Fibroblast of gingiva (primary cell): ENCODE data around the gene ZNF18.
A peak's percentile ranks its signal among the peaks of the same experiment; 100 is the strongest.

Experiments
- DNase-seq: peaks from one replicate; pipeline ENCODE4 v3.0.0-alpha.2; 2011; ENCODE audit warnings: low read depth

Gene ZNF18, protein sequence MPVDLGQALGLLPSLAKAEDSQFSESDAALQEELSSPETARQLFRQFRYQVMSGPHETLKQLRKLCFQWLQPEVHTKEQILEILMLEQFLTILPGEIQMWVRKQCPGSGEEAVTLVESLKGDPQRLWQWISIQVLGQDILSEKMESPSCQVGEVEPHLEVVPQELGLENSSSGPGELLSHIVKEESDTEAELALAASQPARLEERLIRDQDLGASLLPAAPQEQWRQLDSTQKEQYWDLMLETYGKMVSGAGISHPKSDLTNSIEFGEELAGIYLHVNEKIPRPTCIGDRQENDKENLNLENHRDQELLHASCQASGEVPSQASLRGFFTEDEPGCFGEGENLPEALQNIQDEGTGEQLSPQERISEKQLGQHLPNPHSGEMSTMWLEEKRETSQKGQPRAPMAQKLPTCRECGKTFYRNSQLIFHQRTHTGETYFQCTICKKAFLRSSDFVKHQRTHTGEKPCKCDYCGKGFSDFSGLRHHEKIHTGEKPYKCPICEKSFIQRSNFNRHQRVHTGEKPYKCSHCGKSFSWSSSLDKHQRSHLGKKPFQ

DNA sequence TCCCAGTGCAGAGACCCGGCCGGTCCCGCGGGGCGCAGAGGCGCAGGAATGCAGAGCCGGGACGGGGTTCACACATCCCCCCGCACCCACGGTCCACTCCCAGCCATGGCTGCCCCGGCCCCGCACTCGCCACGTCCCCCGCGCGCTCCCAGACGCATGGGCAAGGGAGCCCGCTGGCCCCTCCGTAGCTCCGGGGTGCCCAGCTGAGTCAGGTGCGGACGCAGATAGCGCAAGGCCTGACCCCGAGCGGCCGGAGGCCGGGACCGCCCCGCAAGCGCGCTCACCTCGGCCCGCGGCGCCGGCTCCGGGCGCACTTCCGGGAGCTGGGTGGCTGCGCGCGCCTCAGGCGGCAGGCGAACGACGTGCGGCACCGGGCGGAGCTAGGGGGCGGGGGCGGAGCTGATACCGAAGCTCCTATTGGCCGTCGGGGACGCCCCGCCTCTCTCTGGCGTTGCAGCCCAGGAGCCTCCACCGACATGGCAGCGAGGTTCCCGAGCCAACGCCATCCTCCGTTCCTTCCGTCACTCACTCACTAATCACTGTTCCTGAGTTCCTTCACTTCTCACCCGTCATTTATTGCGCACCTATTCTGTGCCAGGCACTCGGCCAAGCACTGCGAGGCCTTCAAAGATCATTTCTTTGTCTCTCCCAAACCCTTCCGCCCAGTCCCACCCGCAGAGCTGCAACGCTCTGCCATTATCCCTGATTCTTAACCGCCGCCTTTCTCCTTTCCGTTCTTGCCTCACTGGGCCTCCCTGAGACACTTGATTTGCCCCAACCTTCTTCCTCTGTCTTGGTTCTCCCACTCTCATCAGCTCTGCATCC lies at the start of gene ZNF18:
Gene ZNF18 (minus strand): TSS at position 329 of the 825 bp plus-strand sequence. CDS start 4,646 bp downstream, outside the sequence.
- peak; percentile 94 for DNase-seq

- no peak for DNase-seq
Observed at GRCh38 chr17:12046786-12047185, 49.5 kb upstream of the ZNF18 start.

- DNase-seq = no peak
Observed at GRCh38 chr17:12043702-12044101, 46.4 kb upstream of the ZNF18 start.

DNA sequence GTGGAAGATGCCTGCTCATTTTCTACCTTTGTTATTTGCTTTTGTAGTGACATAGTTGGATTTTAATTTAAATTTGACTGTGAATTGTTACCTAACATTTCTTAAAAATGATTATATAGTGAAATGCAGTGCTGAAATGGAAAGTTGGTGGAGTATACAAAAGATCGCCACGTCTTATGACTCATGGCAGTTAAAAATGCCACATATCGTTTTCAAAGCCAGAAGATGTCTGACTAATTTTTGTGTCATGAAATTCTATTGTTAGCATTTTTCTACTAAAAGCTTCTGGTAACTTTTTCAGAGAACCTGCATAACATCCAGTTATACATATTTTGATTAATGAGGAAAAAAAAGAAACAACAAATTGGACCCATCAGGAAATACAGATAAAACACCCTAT lies 44.0 kb upstream of the ZNF18 start:
- DNase-seq = peak; percentile 49

- no peak for DNase-seq
Observed at GRCh38 chr17:12040478-12040877, 43.2 kb upstream of the ZNF18 start.

DNA sequence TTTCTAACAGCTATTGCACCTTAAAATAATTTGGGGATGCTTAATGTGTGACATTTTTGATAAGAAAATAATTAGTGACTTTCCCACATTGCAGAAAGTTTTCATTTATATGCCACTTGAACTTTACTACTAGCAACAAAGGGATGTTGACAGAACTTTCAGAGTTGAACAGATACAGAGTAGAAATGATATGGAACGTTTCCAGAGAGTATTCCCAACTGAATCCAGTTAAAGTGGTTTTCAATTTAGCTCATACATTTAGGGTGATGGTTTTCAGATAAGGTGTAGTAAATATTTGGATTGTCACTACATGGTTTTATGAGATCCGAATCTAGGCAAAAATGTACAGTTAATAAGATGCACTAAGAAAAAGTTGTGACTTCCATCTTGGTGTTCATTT lies 40.7 kb upstream of the ZNF18 start:
- DNase-seq = no peak

DNA sequence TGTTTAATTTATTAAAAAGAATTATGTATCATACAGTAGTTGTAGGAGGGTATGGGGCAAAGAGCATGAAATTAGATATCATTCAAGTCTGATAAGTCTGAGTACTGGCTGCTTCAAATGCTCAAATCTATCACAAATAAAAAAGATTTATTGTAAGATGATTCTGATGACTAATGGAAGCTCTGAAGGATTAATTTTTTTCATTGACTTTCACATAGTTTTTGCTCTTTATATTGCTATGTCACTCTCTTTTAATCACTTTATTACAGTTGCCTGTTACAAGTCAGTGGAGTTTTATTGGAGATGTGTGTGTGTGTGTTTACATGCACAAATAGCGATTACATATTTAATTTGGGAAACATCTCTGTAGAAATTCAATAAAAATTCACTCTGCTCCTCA lies 38.4 kb upstream of the ZNF18 start:
- DNase-seq = no peak

- DNase-seq = no peak
Observed at GRCh38 chr17:12034538-12034937, 37.3 kb upstream of the ZNF18 start.

- DNase-seq = no peak
Observed at GRCh38 chr17:12028611-12029010, 31.3 kb upstream of the ZNF18 start.

DNA sequence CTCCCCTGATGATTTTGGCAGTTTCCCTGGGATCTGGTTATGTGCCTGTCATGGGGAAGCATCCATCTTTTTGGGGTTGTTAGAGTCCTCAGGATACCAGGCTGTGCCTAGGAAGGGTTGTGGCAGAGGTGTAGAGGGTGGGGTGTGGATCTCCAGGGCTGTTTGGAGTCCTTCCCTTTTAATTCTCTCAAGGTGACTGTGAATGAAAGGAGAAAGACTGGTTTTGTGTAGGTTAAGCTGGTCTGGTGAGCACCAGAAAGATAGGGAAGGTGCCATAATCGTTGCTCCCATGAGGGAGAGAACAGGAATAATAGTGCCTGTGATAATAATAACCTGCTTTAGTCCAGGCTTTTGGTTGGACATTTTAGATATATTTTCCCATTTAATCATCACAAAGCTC lies 30.4 kb upstream of the ZNF18 start:
- no peak for DNase-seq

DNA sequence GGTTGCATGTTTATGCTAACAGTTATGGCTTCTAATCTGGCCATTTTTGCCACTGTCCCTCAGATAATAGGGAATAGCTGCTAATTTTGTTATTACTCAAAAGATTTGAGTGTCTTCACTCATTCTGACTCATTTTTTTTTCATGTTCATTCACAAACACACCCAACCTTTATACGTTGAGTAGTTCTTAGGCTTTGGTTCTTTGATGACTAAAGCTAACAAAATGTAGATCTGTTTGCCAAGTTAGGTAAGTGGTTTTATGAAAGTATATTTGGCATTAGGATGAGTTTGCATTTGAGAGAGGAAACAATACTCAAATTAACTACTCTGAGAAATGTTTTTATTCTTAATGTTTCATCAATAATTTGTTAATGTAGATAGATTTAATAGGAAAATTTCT lies 27.1 kb upstream of the ZNF18 start:
- DNase-seq = no peak

GRCh38 chr17:12022310-12022709 lies 25.0 kb upstream of the ZNF18 start:
- DNase-seq = no peak

- no peak for DNase-seq
Observed at GRCh38 chr17:12021623-12022140, 24.4 kb upstream of the ZNF18 start.

DNA sequence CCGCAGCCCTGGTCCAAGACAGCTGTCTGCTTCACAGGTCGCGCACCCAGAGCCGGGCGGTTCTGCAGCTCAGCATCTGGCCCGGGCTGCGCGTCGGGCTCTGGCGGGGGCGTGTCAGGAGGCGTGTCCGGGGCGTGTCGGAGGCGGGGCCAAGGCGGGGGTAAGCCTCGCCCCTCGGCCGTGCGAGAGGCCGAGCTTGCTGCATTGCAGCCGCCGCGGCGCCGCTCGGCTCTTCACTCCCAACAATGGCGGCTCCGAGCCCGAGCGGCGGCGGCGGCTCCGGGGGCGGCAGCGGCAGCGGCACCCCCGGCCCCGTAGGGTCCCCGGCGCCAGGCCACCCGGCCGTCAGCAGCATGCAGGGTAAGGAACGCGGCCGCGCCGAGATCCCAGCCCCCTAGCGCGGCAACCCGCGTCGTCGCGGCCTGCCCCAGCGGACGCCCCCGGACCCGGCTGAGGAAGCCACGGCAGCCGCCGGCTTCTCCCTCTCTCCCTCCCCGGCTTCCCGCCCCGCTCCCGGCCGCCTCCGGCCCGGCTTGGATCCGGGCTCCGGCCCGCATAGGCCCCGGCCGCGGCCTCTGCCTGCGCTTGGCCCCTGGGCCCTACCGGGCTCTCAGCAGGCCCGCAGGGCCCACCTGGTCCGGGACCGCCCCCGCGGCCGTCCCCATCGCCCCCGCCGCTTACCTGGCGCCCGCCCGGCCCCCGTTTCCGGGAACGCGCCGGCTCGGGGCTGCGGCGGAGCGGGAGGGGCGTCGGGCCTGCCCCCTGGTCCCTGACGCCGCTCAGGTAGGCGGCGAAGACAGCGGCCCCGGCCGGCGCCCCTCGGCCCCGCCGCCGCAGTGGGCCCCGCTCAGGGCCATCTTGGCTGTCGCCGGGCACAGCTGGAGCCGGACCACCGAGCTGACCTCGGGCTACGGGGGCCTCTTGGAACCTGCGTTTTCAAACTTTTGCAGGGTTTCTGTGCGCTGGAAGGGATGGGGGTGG lies 23.7 kb upstream of the ZNF18 start, which contains the start of gene MAP2K4:
Gene MAP2K4 (plus strand): TSS at position 236 of the 981 bp plus-strand sequence. CDS start 10 bp downstream, at position 246.
- DNase-seq = peak; percentile 86

DNA sequence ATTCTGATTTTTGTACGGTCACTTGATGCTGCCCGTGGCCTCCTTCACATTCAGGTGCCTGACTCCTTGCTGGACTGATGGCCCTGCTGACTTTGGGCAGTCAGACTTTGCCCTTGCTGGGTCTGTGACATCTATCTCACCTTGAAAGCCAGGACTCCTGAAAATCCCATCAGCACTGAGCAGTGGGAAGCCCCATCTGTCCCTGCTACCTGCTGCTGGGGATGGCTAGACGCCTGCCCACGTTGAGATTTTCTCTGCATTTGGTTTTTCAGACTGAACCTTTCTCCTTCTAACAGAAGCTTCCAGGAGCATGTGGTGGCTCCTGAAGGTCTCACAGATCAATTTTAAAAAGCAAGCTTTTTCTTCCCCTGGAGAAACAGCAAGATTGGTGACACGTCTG lies 10.2 kb upstream of the ZNF18 start:
- DNase-seq = no peak

DNA sequence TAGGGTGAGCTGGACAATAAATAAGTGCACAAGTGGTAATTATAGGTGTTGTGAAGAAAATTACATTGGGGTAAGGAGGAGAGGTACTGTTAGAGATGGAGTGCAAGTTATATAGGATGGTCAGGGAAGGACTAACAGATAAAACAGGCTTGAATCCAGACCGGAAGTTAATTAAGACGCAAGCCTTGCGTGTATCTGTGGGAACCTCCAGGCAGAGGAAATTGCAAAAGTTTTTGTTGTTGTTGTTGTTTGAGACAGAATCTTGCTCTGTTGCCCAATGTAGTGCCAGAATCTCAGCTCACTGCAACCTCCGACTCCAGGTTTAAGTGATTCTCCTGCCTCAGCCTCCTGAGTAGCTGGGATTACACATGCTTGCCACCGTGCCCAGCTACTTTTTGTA lies 2.4 kb upstream of the ZNF18 start:
- DNase-seq = no peak

DNA sequence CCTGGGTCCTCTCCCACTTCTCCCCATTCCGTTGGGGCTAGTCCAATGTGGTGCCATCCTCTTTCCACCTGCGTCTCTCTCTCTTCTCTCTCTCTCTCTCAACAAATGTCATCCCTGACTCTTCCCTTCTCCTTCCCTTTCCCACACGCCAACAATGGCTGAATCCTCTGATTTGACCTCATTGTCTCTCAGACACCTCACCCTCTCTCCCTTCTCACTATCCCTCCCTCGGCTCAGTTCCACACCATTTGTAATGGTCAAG lies 628 bp upstream of the ZNF18 start:
- DNase-seq = no peak

- DNase-seq = peak; percentile 26
Observed at GRCh38 chr17:11996722-11997146, 541 bp downstream of the ZNF18 start.

DNA sequence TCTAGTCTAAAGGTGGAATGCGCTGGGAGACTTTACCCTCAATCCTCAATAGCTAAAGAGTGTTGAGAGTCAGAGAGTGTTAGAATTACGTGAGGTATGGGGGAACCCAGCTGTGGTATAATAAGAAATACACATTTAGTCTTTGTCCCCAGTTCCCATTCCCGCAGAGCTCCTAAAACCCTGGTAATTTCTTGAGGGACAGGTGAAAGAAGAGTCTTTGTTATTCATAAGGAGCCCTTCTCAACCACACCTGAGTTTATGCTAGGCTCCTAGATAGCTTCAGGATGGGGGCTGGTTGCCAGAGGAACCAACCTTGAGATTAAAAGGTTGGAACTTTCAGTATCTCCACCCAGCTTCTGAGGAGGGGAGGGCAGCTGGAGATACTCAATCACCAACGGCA lies 5.8 kb downstream of the ZNF18 start:
- no peak for DNase-seq

DNA sequence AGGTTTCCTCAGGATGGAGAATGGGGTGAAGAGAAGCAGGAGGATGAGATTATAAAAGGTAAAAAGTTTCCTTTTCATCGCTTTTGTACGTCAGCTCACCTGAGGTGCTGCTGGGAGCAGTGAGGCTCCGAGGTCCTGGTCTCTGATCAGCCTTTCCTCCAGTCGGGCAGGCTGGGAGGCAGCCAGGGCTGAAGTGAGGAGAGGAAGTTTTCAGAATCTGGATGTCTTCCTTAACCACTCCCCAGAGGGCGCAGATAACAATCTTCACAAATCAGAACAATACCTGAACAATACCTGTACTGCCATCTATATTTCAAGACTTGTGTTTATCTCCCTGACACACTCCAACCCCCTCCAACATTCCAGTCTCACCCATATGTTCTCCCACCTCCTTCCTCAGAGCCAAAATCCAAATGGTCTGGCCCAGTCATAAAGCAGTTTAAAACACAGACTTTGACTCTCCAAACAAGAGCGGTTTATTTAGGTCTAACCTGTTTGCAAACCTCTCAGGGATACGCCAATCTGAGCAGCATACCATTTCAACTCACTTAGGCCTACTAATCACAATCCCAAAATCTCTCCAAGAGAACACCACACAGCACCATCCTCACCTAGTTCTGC lies 6.8 kb downstream of the ZNF18 start:
- no peak for DNase-seq

DNA sequence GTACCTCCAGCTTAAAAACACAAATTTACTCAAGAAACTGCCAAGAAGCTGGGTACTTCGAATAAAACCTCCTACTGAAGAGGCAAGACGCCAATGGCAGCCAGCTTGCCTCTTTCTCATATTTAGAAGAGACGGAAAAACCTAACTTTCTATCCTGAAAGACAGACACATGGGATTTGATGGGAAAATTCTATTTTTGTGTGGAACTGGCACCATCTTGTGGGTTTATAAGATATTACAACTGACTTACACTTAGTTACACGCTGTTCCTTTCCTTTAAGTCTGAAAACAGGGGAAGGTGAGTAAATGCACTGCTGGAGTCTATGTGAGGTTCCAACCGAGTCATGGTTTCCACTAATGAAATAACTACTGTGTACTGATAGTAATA lies 10.3 kb downstream of the ZNF18 start:
- DNase-seq = peak; percentile 35
